Measurements from ENCODE around the gene DAP.
A peak's percentile ranks its signal among the peaks of the same experiment; 100 is the strongest.

DNA sequence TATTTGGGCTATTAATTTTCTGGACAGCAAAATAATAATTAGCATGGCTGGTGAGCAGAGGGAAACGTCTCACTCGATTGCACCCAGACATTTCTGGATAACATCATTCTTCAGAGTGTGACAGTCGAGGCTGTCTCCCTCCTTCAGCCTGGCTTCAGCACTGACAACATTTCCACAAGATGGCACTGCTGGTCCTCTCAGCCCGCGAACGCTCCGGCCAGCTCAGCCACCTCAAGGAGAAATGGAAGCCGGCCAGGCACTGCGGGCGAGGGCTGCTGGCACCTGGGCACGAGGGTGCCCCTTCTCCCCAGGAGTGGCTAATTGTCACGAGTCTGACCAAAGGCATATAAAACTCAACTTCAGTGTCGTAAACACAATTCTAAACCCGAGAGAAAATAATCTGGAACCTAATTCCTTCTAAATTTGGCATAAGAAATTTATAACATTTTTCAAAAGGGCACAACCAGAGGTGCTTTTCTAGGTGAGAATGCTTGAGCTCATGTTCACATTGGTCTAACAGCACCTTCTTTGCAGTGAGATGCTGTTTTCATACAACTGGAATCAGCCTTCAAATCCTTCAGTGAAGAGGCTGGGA is 65.9 kb downstream of the DAP start:
- TF ChIP-seq EZH2 (IDR thresholded peaks at IDR 0.05; ENCODE audit: borderline replicate concordance, low read depth, low read length, poor library complexity, severe bottlenecking), result no peak
- TF ChIP-seq, protein P1, sequence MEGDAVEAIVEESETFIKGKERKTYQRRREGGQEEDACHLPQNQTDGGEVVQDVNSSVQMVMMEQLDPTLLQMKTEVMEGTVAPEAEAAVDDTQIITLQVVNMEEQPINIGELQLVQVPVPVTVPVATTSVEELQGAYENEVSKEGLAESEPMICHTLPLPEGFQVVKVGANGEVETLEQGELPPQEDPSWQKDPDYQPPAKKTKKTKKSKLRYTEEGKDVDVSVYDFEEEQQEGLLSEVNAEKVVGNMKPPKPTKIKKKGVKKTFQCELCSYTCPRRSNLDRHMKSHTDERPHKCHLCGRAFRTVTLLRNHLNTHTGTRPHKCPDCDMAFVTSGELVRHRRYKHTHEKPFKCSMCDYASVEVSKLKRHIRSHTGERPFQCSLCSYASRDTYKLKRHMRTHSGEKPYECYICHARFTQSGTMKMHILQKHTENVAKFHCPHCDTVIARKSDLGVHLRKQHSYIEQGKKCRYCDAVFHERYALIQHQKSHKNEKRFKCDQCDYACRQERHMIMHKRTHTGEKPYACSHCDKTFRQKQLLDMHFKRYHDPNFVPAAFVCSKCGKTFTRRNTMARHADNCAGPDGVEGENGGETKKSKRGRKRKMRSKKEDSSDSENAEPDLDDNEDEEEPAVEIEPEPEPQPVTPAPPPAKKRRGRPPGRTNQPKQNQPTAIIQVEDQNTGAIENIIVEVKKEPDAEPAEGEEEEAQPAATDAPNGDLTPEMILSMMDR (conservative IDR thresholded peaks at IDR 0.05; ENCODE audit: low read depth, low read length), result peak; percentile 75

Data from A673 (cell line).